ENCODE data around the gene PTPN6. TPM values are rescaled to one million over a fixed set of nuclear protein-coding genes. Genes with fewer than 3 reads are reported as not detected.
"Not testable (repeated sequence)": the region's sequence is repeated elsewhere in the genome, so short reads cannot be mapped to it uniquely, and the experiment has no call there.

The PTPN6 gene
- total and polyA plus RNA-seq, 9 of the 15 experiments (the other 6 are each of a cell fraction or from before 2014, with no cell fraction given) = 1.5 to 5.1 (median 3.9) TPM

- BruUV-seq (replicated peaks); H3K36me3 ChIP-seq (ENCODE audit: control insufficient read depth, insufficient read depth, low read length); H3K9ac ChIP-seq (ENCODE audit: insufficient read depth in 1 of 2, low read depth in 2 of 2, low read length in 2 of 2); H3K27me3 ChIP-seq (ENCODE audit: control insufficient read depth in 2 of 2, insufficient read depth in 2 of 2, low read length in 2 of 2); H4K20me1 ChIP-seq (replicated peaks; ENCODE audit: control insufficient read depth, insufficient read depth, low read length); FAIRE-seq; ATAC-seq; H2AFZ ChIP-seq (ENCODE audit: low read depth, low read length); H3K9me3 ChIP-seq (replicated peaks; ENCODE audit: control insufficient read depth, insufficient read depth, low read depth, low read length); H3K9me1 ChIP-seq (ENCODE audit: control insufficient read depth, insufficient read depth, low read length); in situ Hi-C loops (cut with MboI); DNase-seq (ENCODE audit: extremely low read depth in 1 of 4, low spot score in 3 of 4); H3K79me2 ChIP-seq (ENCODE audit: control insufficient read depth, insufficient read depth, low read length); H3K27ac ChIP-seq (ENCODE audit: extremely low read depth, low read depth, low read length); intact Hi-C loops (cut with micrococcal nuclease); H3K4me2 ChIP-seq (ENCODE audit: insufficient read depth, low read length); CTCF ChIA-PET (ENCODE audit: low intra/inter-chr PET ratio); H3K4me3 ChIP-seq: not testable (repeated sequence)
- 83% methylated on average over 8 of the region's 11 CpGs for WGBS (ENCODE audit: insufficient coverage, low coverage, missing lambda C conversion rate)
- peaks cover 14 to 15% of the 10 kb centered on the region in 2 experiments; a peak in 4 of 5 replicates for H3K4me1 ChIP-seq (replicated peaks in 1 of 2; ENCODE audit: control insufficient read depth in 2 of 2, insufficient read depth in 2 of 2, low read length in 2 of 2)
- POLR2A ChIA-PET = interaction anchor here (0.6 to 2.1 kb wide), 3 partner anchors 9 to 43 kb away, joined by 3 to 6 read pairs (median 4); no protein-coding TSS in a partner anchor
These were observed 43.0 kb upstream of the PTPN6 start for GRCh38 chr12:6908141-6908540.

- no peak overlapping the region for H3K4me2 ChIP-seq (ENCODE audit: insufficient read depth, low read length)
- no peaks in the 10 kb centered on the region for H3K9me1 ChIP-seq (ENCODE audit: control insufficient read depth, insufficient read depth, low read length)
- H2AFZ ChIP-seq (ENCODE audit: low read depth, low read length) = no peak overlapping the region
- POLR2A ChIA-PET = interaction anchor here (0.6 to 0.8 kb wide), 4 partner anchors 10 to 220 kb away, joined by 3 read pairs; partner anchors contain the start of genes C12orf57, RNU7-1 and TPI1
- no peaks in the 10 kb centered on the region for H3K9me3 ChIP-seq (replicated peaks; ENCODE audit: control insufficient read depth, insufficient read depth, low read depth, low read length)
- no peak for FAIRE-seq
- no peaks in the 10 kb centered on the region for H4K20me1 ChIP-seq (replicated peaks; ENCODE audit: control insufficient read depth, insufficient read depth, low read length)
- no peaks in the 10 kb centered on the region for H3K36me3 ChIP-seq (ENCODE audit: control insufficient read depth, insufficient read depth, low read length)
- WGBS (ENCODE audit: insufficient coverage, low coverage, missing lambda C conversion rate) = 53% methylated on average over 4 of the region's 4 CpGs
- no peak for ATAC-seq
- no peak overlapping the region for H3K4me3 ChIP-seq
- no peak overlapping the region for H3K9ac ChIP-seq (ENCODE audit: insufficient read depth in 1 of 2, low read depth in 2 of 2, low read length in 2 of 2)
- H3K27me3 ChIP-seq (ENCODE audit: control insufficient read depth in 2 of 2, insufficient read depth in 2 of 2, low read length in 2 of 2) = no peaks in the 10 kb centered on the region
- intact Hi-C loops (cut with micrococcal nuclease) (no loop called here), in situ Hi-C loops (cut with MboI) (no loop called here)
- peaks cover 4 to 27% of the 10 kb centered on the region in 2 experiments; a peak in 4 of 5 replicates for H3K4me1 ChIP-seq (replicated peaks in 1 of 2; ENCODE audit: control insufficient read depth in 2 of 2, insufficient read depth in 2 of 2, low read length in 2 of 2)
- H3K79me2 ChIP-seq (ENCODE audit: control insufficient read depth, insufficient read depth, low read length) = no peaks in the 10 kb centered on the region
- no peak overlapping the region for H3K27ac ChIP-seq (ENCODE audit: extremely low read depth, low read depth, low read length)
- CTCF ChIA-PET (ENCODE audit: low intra/inter-chr PET ratio) = no interaction called here
- no peak for DNase-seq (ENCODE audit: extremely low read depth in 1 of 4, low spot score in 3 of 4)
- no TSS peak for BruUV-seq (replicated peaks)
- no peak for TF ChIP-seq NR2C1 (IDR thresholded peaks at IDR 0.05)
- no peak for TF ChIP-seq NR2C1 (tag; IDR thresholded peaks at IDR 0.05)
- TF ChIP-seq ZNF780A (CRISPR knock-in tag; IDR thresholded peaks at IDR 0.05) = no peak
- no peak for TF ChIP-seq GTF2B (IDR thresholded peaks at IDR 0.05; ENCODE audit: extremely low read depth, insufficient read length)
- no peak for TF ChIP-seq ZNF354B (CRISPR knock-in tag; IDR thresholded peaks at IDR 0.05)
- TF ChIP-seq, protein P1, sequence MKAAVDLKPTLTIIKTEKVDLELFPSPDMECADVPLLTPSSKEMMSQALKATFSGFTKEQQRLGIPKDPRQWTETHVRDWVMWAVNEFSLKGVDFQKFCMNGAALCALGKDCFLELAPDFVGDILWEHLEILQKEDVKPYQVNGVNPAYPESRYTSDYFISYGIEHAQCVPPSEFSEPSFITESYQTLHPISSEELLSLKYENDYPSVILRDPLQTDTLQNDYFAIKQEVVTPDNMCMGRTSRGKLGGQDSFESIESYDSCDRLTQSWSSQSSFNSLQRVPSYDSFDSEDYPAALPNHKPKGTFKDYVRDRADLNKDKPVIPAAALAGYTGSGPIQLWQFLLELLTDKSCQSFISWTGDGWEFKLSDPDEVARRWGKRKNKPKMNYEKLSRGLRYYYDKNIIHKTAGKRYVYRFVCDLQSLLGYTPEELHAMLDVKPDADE (conservative IDR thresholded peaks at IDR 0.05; ENCODE audit: control insufficient read depth, low read depth, low read length) = no peak
- no peak for TF ChIP-seq FOXK2 (conservative IDR thresholded peaks at IDR 0.05 in 1 of 2, IDR thresholded peaks at IDR 0.05 in 1 of 2; ENCODE audit: low read depth in 2 of 2)
- no peak for TF ChIP-seq CCNT2 (IDR thresholded peaks at IDR 0.05; ENCODE audit: borderline replicate concordance, extremely low read depth, insufficient read length, low read depth, low read length)
- TF ChIP-seq TFE3 (CRISPR knock-in tag; IDR thresholded peaks at IDR 0.05) = no peak
These were observed 41.6 kb upstream of the PTPN6 start for GRCh38 chr12:6909421-6910145.

Data from K562 (cell line).